ENCODE data around the gene PRKAR2B. TPM values are rescaled to one million over a fixed set of nuclear protein-coding genes. Genes with fewer than 3 reads are reported as not detected.

Gene PRKAR2B
- total RNA-seq, 1 experiment from 2014 or later: 15.1 TPM

DNA sequence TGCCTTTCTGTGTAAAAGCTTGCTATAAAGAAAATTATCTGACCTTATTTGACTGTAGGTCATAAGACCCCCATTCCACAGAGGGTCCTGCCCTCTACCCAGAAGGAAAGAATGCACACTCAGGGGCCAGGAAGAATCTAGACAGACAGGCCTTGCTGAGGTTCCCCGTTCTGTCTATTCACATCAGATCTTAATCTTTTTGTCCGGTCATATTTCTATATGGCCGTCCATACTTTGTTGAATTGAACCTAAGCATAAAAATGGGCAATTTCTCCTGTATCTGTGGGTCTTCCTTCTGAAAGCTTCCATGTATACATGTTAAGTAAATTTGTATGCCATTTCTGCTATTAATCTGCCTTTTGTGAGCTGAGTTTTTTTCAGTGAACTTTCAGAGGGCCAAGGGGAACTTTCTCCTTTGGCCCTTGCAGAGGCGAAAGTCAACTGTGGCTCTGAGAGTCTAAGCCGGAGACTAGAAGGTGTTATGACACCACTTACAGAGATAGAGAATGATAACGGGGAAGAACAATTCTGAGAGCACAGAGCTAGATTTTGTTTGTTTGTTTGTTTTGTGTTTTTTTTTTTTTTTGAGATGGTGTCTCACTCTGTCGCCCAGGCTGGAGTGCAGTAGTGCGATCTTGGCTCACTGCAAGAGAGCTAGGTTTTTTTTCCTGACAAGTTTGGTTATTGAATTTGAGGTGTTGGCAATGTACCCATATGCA is 11.6 kb upstream of the PRKAR2B start:
- intact Hi-C loops (cut with micrococcal nuclease): no loop called here
- H2AFZ ChIP-seq (ENCODE audit: low read depth, low read length, poor library complexity, severe bottlenecking): no peak overlapping the region
- no TSS peak for BruUV-seq (replicated peaks)

More for the DNA sequence above, 11.6 kb upstream of the PRKAR2B start:
- Histone ChIP-seq H3K36me3 (ENCODE audit: control insufficient read depth in 1 of 2, insufficient read depth in 2 of 2, low read length in 2 of 2) (no peaks in the 10 kb centered on the region), H4K20me1 (ENCODE audit: insufficient read depth) (no peaks in the 10 kb centered on the region), H3K4me3 (replicated peaks in 1 of 2; ENCODE audit: low read depth in 1 of 2, low read length in 2 of 2) (no peak overlapping the region), H3K4me1 (ENCODE audit: control insufficient read depth in 1 of 2, insufficient read depth in 2 of 2, low read length in 2 of 2) (peaks cover 0 to 8% of the 10 kb centered on the region in 2 experiments; a peak in 2 of 4 replicates), H3K9me3 (ENCODE audit: control insufficient read depth in 1 of 2, insufficient read depth in 1 of 2, low read depth in 1 of 2, low read length in 2 of 2) (0 out of 4 replicates have a peak, but pooled peaks cover 0 to 3% of the 10 kb centered on the region in 2 experiments), H3K79me2 (ENCODE audit: insufficient read depth, low read length) (no peaks in the 10 kb centered on the region), H3K9me2 (ENCODE audit: insufficient read depth) (no peaks in the 10 kb centered on the region), H3K9ac (ENCODE audit: low read length) (no peak overlapping the region), H3K27ac (ENCODE audit: low read depth, low read length) (no peak overlapping the region), H3K27me3 (ENCODE audit: insufficient read depth, low read length) (no peaks in the 10 kb centered on the region), H3K4me2 (ENCODE audit: low read length) (no peak overlapping the region)
- no peak for DNase-seq (ENCODE audit: low read depth, low spot score)
- no peak for ATAC-seq
- TF ChIP-seq TCF7L2 (IDR thresholded peaks at IDR 0.05; ENCODE audit: borderline replicate concordance, extremely low read depth, insufficient read depth, insufficient read length) (no peak), FOSL1 (IDR thresholded peaks at IDR 0.05; ENCODE audit: low read depth) (no peak), EZH2 (IDR thresholded peaks at IDR 0.05) (no peak), JUND (IDR thresholded peaks at IDR 0.05) (no peak), EGR1 (IDR thresholded peaks at IDR 0.05; ENCODE audit: low read depth) (no peak), ELF1 (IDR thresholded peaks at IDR 0.05; ENCODE audit: borderline replicate concordance, low read depth) (no peak), CEBPB (IDR thresholded peaks at IDR 0.05; ENCODE audit: low read depth) (no peak)
- TF ChIP-seq, protein P1, sequence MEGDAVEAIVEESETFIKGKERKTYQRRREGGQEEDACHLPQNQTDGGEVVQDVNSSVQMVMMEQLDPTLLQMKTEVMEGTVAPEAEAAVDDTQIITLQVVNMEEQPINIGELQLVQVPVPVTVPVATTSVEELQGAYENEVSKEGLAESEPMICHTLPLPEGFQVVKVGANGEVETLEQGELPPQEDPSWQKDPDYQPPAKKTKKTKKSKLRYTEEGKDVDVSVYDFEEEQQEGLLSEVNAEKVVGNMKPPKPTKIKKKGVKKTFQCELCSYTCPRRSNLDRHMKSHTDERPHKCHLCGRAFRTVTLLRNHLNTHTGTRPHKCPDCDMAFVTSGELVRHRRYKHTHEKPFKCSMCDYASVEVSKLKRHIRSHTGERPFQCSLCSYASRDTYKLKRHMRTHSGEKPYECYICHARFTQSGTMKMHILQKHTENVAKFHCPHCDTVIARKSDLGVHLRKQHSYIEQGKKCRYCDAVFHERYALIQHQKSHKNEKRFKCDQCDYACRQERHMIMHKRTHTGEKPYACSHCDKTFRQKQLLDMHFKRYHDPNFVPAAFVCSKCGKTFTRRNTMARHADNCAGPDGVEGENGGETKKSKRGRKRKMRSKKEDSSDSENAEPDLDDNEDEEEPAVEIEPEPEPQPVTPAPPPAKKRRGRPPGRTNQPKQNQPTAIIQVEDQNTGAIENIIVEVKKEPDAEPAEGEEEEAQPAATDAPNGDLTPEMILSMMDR (IDR thresholded peaks at IDR 0.05 in 2 of 3, conservative IDR thresholded peaks at IDR 0.05 in 1 of 3; ENCODE audit: borderline replicate concordance in 1 of 3, insufficient read depth in 1 of 3, low read depth in 2 of 3, low read length in 2 of 3): no peak
- TF ChIP-seq, protein P2, sequence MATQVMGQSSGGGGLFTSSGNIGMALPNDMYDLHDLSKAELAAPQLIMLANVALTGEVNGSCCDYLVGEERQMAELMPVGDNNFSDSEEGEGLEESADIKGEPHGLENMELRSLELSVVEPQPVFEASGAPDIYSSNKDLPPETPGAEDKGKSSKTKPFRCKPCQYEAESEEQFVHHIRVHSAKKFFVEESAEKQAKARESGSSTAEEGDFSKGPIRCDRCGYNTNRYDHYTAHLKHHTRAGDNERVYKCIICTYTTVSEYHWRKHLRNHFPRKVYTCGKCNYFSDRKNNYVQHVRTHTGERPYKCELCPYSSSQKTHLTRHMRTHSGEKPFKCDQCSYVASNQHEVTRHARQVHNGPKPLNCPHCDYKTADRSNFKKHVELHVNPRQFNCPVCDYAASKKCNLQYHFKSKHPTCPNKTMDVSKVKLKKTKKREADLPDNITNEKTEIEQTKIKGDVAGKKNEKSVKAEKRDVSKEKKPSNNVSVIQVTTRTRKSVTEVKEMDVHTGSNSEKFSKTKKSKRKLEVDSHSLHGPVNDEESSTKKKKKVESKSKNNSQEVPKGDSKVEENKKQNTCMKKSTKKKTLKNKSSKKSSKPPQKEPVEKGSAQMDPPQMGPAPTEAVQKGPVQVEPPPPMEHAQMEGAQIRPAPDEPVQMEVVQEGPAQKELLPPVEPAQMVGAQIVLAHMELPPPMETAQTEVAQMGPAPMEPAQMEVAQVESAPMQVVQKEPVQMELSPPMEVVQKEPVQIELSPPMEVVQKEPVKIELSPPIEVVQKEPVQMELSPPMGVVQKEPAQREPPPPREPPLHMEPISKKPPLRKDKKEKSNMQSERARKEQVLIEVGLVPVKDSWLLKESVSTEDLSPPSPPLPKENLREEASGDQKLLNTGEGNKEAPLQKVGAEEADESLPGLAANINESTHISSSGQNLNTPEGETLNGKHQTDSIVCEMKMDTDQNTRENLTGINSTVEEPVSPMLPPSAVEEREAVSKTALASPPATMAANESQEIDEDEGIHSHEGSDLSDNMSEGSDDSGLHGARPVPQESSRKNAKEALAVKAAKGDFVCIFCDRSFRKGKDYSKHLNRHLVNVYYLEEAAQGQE (IDR thresholded peaks at IDR 0.05; ENCODE audit: low read depth): no peak
- TF ChIP-seq, protein P3, sequence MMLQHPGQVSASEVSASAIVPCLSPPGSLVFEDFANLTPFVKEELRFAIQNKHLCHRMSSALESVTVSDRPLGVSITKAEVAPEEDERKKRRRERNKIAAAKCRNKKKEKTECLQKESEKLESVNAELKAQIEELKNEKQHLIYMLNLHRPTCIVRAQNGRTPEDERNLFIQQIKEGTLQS (IDR thresholded peaks at IDR 0.05): no peak
- ChIA-PET CTCF (no interaction called here), RAD21 (ENCODE audit: low non-redundant PET in 1 of 2, low total read pairs in 2 of 2, uncharacterized antibody in 2 of 2, unreplicated experiment in 2 of 2) (no interaction called here), POLR2A (no interaction called here)
